Fibroblast of the aortic adventitia (primary cell): Measurements from ENCODE around the gene GARNL3. TPM values are rescaled to one million over a fixed set of nuclear protein-coding genes. Genes with fewer than 3 reads are reported as not detected.

Experiments used
- DNase-seq: peaks from one replicate; pipeline ENCODE4 v3.0.0-alpha.2; 2010; ENCODE audit warnings: low read depth
- H3K4me3 ChIP-seq: 2 replicates; pipeline ENCODE4 v1.5.1; 2011; ENCODE audit warnings: low read depth, mild to moderate bottlenecking, control low read depth, low read length, moderate library complexity
- total RNA-seq: library from RNA; depleted of rRNA; stranded (reverse); fragments of >200 nt; gene quantifications from 2 replicates; pipeline ENCODE4 v1.2.3, GENCODE V29; 2012; ENCODE audit warnings: low replicate concordance
- TF ChIP-seq, protein P1 (sequence below): IDR thresholded peaks from 2 replicates; pipeline ENCODE4 v1.5.1; 2011; ENCODE audit warnings: mild to moderate bottlenecking, low read length, control low read depth, inconsistent platforms; ENCODE audit not compliant: insufficient read depth

The GARNL3 gene
- total RNA-seq, 1 donor = 2.5 TPM

DNA sequence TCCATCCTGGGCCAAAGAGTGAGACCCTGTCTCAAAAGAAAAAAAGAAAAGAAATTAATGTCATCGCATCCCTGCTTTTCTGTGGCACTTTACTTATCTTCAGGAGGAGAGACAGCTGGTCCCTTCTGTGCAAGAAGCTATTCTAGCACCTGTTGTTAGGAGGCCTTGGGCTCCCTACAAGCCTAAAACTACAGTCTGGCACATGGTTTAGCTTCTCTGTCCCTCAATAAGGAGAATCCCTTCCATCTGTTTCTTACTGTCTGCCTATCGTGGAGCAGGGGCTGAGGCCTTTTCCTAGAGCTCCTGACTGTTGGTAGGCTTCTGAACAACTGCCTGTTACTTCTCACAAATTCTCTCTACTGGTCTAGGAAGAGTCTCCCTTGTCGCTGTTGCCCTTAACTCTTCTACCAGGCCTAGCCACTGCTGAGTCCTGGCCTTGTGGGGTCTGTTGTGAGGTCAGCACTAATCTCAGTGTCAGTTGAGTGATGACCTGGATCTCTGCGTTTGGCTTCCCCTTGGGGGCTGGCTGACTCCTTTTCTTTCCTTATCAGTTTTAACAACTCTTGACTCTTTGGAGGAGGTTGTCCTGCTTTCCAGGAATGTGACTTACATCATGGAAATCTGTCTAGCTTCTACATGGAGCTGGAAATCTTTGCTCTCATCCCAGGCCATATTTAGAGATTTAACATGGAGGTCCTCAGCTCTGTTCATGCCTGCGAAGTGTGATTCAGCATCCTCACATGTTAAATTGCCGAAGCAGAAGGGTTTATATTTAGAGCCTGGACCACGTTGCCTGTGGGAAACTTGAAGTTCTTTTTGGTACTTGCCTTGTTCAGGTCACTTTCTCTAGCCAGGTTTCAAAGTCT lies 5.7 kb upstream of the GARNL3 start:
- H3K4me3 ChIP-seq = no peak overlapping the region
- DNase-seq = peak; percentile 11
- TF ChIP-seq, protein P1, sequence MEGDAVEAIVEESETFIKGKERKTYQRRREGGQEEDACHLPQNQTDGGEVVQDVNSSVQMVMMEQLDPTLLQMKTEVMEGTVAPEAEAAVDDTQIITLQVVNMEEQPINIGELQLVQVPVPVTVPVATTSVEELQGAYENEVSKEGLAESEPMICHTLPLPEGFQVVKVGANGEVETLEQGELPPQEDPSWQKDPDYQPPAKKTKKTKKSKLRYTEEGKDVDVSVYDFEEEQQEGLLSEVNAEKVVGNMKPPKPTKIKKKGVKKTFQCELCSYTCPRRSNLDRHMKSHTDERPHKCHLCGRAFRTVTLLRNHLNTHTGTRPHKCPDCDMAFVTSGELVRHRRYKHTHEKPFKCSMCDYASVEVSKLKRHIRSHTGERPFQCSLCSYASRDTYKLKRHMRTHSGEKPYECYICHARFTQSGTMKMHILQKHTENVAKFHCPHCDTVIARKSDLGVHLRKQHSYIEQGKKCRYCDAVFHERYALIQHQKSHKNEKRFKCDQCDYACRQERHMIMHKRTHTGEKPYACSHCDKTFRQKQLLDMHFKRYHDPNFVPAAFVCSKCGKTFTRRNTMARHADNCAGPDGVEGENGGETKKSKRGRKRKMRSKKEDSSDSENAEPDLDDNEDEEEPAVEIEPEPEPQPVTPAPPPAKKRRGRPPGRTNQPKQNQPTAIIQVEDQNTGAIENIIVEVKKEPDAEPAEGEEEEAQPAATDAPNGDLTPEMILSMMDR = no peak

DNA sequence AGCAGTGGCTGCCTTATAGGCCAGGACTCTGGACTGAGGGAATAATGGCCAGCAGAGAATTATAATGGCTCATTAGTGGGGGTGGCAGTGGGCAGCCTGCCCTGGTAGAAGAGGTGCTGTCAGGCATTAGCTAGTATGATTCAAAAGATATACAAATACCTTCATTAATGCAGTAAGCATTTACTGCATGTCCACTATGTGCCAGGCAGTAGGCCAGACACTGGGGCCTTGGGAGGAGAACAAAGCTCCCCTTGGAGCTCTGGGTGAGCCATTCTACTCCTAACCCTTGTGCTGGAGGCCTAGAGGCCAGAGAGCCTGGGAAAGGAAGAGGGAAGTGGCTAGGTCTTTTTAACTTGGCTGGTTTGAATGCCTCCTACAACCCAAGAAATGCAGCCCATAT lies 2.0 kb upstream of the GARNL3 start:
- no peak overlapping the region for H3K4me3 ChIP-seq
- TF ChIP-seq, protein P1 = no peak
- DNase-seq = no peak

DNA sequence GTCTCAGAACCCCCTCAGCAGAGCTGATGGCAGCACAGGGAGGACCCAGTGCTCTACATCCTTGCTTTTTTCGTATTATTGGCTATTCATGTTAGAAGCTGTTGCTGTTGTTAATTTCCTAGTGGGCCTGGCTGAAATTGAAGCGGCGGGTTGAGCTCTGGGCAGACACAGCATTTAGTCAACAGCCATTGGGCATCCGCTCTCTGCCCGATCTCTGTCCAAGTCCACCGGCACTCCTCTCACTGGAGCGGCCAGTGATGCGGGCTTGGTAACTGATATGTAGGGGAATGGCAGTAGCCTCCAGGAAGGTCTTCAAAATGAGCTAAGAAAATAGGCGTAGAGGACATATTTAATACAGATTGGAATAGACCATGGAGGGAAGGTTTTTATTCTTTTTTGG lies 1.3 kb upstream of the GARNL3 start:
- TF ChIP-seq, protein P1 = no peak
- DNase-seq = no peak
- H3K4me3 ChIP-seq = no peak overlapping the region

DNA sequence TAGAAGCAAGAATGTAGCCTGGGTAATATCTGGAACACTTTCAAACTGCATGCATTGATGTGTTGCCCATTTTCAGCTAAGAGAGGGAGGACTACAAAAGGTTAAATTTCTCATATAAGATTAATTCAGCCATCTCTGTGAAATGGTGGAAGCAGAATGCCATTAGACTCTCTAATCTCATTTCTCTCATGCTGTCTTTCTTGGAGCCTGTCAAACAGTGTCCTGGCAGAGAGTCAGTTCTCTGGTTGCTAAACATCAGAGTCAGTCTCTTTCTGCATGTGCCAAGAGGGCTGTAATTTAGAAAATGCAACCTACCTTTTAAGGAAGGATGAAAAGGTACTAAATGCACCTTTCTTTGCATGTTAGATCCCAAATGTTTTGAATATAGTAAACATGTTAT lies 910 bp upstream of the GARNL3 start:
- TF ChIP-seq, protein P1 = no peak
- no peak overlapping the region for H3K4me3 ChIP-seq
- DNase-seq = no peak

DNA sequence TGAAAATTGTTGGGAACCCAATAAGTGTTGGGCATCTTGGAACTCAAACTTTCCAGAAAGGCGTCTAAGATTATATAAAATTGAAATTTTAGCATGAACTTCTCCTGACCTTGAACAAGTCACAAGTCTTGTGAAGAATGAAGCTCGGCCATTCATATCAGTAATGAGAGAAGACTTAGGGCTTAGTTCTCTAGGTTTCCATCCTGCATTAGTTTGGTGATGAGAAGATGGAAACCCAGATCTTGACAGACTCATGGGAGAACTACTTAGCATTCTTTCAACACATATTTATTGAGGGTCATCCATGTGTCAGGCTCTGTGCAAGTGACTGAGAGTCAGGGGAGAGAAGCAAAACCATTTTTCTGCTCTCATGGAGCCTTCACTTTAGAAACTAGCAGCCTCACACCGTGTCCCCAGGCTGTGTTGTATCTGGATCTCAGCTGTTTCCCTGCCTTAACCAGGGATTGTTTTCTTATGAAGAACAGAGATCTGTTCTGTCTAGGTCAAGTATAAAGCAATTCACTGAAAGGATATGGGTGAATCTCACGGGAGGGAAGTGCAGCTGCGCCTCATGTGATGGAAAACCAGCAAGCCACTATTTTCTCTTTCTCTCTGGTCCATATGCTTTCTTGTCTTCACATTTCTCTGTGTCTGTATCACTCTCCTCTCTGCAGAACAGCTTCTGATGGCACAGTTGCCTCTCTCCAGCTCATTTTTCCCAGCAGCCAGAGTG lies 3.4 kb downstream of the GARNL3 start:
- DNase-seq = no peak
- H3K4me3 ChIP-seq = no peak overlapping the region
- TF ChIP-seq, protein P1 = no peak

DNA sequence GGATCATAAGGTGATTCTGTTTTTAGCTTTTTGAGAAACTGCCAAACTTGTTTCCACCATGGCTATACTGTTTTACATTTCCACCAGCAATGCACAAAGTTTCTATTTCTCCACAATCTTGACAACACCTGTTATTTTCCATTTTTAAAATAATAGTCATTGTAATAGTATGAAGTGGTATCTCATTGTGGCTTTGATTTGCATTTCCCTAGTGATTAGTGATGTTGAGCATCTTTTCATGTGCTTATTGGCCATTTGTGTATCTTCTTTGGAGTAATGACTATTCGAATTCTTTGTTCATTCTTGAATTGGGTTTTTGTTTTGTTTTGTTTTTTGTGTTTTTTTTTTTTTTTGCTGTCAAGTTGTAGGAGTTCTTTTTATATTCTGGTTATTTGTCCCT lies 4.9 kb downstream of the GARNL3 start:
- TF ChIP-seq, protein P1 = no peak
- no peak for DNase-seq
- no peak overlapping the region for H3K4me3 ChIP-seq
